ENCODE measurements around the gene AGBL3.

The AGBL3 gene

GRCh38 chr7:135166338-135166990, 180.2 kb downstream of the AGBL3 start:
- DNase-seq (ENCODE audit: low read depth) = no peak
- TF ChIP-seq CTCF (IDR thresholded peaks at IDR 0.05; ENCODE audit: low read length, missing control alignments) = no peak

GRCh38 chr7:135167365-135167917, 181.1 kb downstream of the AGBL3 start:
- no peak for DNase-seq (ENCODE audit: low read depth)
- no peak overlapping the region for H3K4me3 ChIP-seq (replicated peaks; ENCODE audit: low read depth, low read length)
- TF ChIP-seq CTCF (IDR thresholded peaks at IDR 0.05; ENCODE audit: low read length, missing control alignments) = no peak

More at GRCh38 chr7:135166338-135166990, 180.2 kb downstream of the AGBL3 start:
- no peak overlapping the region for H3K4me3 ChIP-seq (replicated peaks; ENCODE audit: low read depth, low read length)

DNA sequence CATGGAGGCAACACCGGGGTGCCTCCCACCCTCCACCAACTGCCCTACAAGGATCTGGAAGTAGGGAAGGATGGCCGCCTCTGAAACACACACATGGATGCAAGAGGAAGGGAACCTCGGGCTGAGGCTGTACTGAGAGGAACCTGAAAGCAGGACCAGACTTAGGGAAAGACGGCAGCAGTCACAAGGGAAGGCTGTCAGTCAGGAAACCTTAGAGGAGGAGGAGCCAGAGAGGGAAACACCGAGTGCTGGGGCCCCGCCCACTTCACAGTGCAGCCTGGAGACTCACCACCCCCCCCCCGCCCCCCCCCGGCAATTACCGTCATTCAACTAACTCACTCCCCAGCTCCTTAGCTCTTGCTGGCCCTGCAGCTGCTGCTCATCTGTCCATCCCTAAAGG, 181.7 kb downstream of the AGBL3 start:
- no peak for TF ChIP-seq CTCF (IDR thresholded peaks at IDR 0.05; ENCODE audit: low read length, missing control alignments)
- no peak for DNase-seq (ENCODE audit: low read depth)
- H3K4me3 ChIP-seq (replicated peaks; ENCODE audit: low read depth, low read length) = no peak overlapping the region

GRCh38 chr7:135168489-135169140, 182.3 kb downstream of the AGBL3 start:
- no peak for DNase-seq (ENCODE audit: low read depth)
- TF ChIP-seq CTCF (IDR thresholded peaks at IDR 0.05; ENCODE audit: low read length, missing control alignments) = no peak
- H3K4me3 ChIP-seq (replicated peaks; ENCODE audit: low read depth, low read length) = peak overlapping the region; percentile 68

GRCh38 chr7:135169141-135169963, 183.0 kb downstream of the AGBL3 start:
- peak overlapping the region; percentile 68 for H3K4me3 ChIP-seq (replicated peaks; ENCODE audit: low read depth, low read length)
- TF ChIP-seq CTCF (IDR thresholded peaks at IDR 0.05; ENCODE audit: low read length, missing control alignments) = peak; percentile 31
- peak; percentile 27 for DNase-seq (ENCODE audit: low read depth)

DNA sequence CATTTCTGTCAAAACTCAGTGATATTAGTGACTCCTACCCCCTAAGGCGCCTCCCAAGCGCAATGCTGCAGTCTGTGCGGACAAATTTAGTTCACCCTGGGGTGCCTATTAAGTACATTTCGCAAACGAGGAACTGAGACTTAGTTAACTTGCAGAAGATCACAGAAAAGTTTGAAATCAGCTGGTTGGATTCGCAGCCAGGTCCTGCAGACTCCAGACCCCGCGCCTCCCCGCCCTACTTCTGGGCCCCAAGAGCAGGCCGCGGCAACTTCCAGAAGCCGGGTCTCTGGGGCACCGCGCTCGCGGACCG, 183.6 kb downstream of the AGBL3 start:
- peak overlapping the region; percentile 68 for H3K4me3 ChIP-seq (replicated peaks; ENCODE audit: low read depth, low read length)
- no peak for DNase-seq (ENCODE audit: low read depth)
- TF ChIP-seq CTCF (IDR thresholded peaks at IDR 0.05; ENCODE audit: low read length, missing control alignments) = no peak
